ENCODE measurements around the gene DCANP1. TPM values are rescaled to one million over a fixed set of nuclear protein-coding genes. Genes with fewer than 3 reads are reported as not detected.
A peak's percentile ranks its signal among the peaks of the same experiment; 100 is the strongest.

DCANP1 gene
- total and polyA plus RNA-seq, 2 donors (not counting 1 experiment from before 2014, with no cell fraction given), result not detected

DNA sequence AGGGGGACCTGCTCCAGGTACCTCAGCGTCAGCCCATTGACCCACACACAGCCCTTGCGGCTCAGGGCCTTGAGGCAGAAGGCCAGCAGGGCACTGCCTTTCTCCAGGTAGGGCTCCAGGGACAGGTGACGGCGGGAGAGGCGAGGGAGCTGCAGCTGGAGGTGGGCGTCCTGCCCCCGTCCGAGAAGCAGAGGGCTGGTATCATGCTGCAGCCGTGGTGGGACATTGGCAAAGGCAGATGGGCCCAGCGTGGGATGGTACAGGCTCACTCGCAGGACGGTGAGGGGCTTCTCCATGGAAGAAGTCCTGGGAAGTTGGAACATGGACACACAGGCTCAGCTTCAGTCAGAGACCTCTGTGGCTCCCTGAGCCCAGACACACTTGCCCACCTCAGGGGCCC is 2.5 kb upstream of the DCANP1 start:
- no peak overlapping the region for H3K27ac ChIP-seq (ENCODE audit: insufficient read depth, low read length)
- TF ChIP-seq EZH2 (IDR thresholded peaks at IDR 0.05; ENCODE audit: low read length, missing control alignments), result no peak
- no peak for TF ChIP-seq CTCF (conservative IDR thresholded peaks at IDR 0.05 in 1 of 2, IDR thresholded peaks at IDR 0.05 in 1 of 2; ENCODE audit: low read depth in 1 of 2, low read length in 2 of 2)
- no peaks in the 10 kb centered on the region for H3K4me1 ChIP-seq (ENCODE audit: control insufficient read depth, extremely low read depth, insufficient read depth, low read length)
- H3K9ac ChIP-seq (ENCODE audit: insufficient read depth, low read length), result no peak overlapping the region
- no peak overlapping the region for H3K4me2 ChIP-seq (ENCODE audit: extremely low read depth, insufficient read depth, low read length)
- H3K36me3 ChIP-seq (ENCODE audit: control insufficient read depth, insufficient read depth, low read length), result no peaks in the 10 kb centered on the region
- H3K79me2 ChIP-seq (ENCODE audit: control insufficient read depth, insufficient read depth, low read length), result no peaks in the 10 kb centered on the region
- H4K20me1 ChIP-seq (ENCODE audit: control insufficient read depth, extremely low read depth, insufficient read depth, low read length), result no peaks in the 10 kb centered on the region
- no peaks in the 10 kb centered on the region for H3K9me3 ChIP-seq (ENCODE audit: control insufficient read depth, insufficient read depth, low read depth, low read length)
- H3K27me3 ChIP-seq (ENCODE audit: control insufficient read depth, insufficient read depth, low read length), result peaks cover 9% of the 10 kb centered on the region
- no peak overlapping the region for H3K4me3 ChIP-seq (replicated peaks in 1 of 4; ENCODE audit: control extremely low read depth in 1 of 4, insufficient read depth in 1 of 4, low read depth in 3 of 4, low read length in 4 of 4)
- DNase-seq (ENCODE audit: low read depth in 2 of 2), result no peak
- H2AFZ ChIP-seq (ENCODE audit: low read length), result no peak overlapping the region

GRCh38 chr5:135448791-135449507 is 1.8 kb upstream of the DCANP1 start:
- Histone ChIP-seq H3K27me3 (ENCODE audit: control insufficient read depth, insufficient read depth, low read length) (peaks cover 9% of the 10 kb centered on the region), H3K79me2 (ENCODE audit: control insufficient read depth, insufficient read depth, low read length) (no peaks in the 10 kb centered on the region), H2AFZ (ENCODE audit: low read length) (no peak overlapping the region), H3K36me3 (ENCODE audit: control insufficient read depth, insufficient read depth, low read length) (no peaks in the 10 kb centered on the region), H3K9ac (ENCODE audit: insufficient read depth, low read length) (no peak overlapping the region), H4K20me1 (ENCODE audit: control insufficient read depth, extremely low read depth, insufficient read depth, low read length) (no peaks in the 10 kb centered on the region), H3K4me2 (ENCODE audit: extremely low read depth, insufficient read depth, low read length) (no peak overlapping the region), H3K4me1 (ENCODE audit: control insufficient read depth, extremely low read depth, insufficient read depth, low read length) (no peaks in the 10 kb centered on the region), H3K9me3 (ENCODE audit: control insufficient read depth, insufficient read depth, low read depth, low read length) (no peaks in the 10 kb centered on the region), H3K4me3 (replicated peaks in 1 of 4; ENCODE audit: control extremely low read depth in 1 of 4, insufficient read depth in 1 of 4, low read depth in 3 of 4, low read length in 4 of 4) (no peak overlapping the region), H3K27ac (ENCODE audit: insufficient read depth, low read length) (no peak overlapping the region)
- TF ChIP-seq CTCF (conservative IDR thresholded peaks at IDR 0.05 in 1 of 2, IDR thresholded peaks at IDR 0.05 in 1 of 2; ENCODE audit: low read depth in 1 of 2, low read length in 2 of 2) (no peak), EZH2 (IDR thresholded peaks at IDR 0.05; ENCODE audit: low read length, missing control alignments) (no peak)
- DNase-seq (ENCODE audit: low read depth in 2 of 2), result peak in 1 of 2 donors; percentile 77

DNA sequence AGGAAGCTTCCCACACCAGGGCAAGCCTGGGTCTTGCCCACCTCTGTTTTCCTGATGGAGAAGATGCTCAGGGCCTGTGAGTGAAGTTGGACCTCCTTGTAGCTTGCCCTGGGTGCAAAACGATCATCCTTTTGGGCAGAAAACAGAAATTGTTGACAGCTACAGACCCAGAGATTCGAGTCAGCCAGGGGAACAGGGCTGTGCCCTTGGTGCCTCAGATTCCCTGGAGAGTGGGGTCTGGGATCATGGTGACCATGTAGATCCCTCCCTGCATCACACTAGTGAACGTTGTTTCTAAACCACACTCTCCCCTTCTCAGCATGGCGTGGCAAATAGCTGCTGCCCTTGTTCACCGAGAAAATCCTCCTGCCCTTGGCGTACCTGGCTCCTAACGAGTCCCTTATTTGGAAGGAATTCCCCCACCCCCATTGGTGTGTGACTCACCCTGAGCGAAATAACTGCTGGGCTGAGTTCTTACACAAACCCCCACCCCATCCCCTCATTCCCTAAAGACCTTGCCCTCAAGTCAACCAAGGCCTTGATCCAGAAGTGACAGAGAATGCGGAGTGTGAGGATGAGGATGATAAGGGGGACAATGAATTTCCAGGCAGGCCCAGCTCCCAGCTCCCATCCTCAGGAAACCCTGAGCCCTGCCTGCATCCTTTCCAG is 1.1 kb upstream of the DCANP1 start:
- no peaks in the 10 kb centered on the region for H3K36me3 ChIP-seq (ENCODE audit: control insufficient read depth, insufficient read depth, low read length)
- peaks cover 9% of the 10 kb centered on the region for H3K27me3 ChIP-seq (ENCODE audit: control insufficient read depth, insufficient read depth, low read length)
- peak in 1 of 2 donors; percentile 25 for DNase-seq (ENCODE audit: low read depth in 2 of 2)
- no peak overlapping the region for H3K4me2 ChIP-seq (ENCODE audit: extremely low read depth, insufficient read depth, low read length)
- no peaks in the 10 kb centered on the region for H3K9me3 ChIP-seq (ENCODE audit: control insufficient read depth, insufficient read depth, low read depth, low read length)
- H3K9ac ChIP-seq (ENCODE audit: insufficient read depth, low read length), result no peak overlapping the region
- no peaks in the 10 kb centered on the region for H3K79me2 ChIP-seq (ENCODE audit: control insufficient read depth, insufficient read depth, low read length)
- no peak overlapping the region for H3K27ac ChIP-seq (ENCODE audit: insufficient read depth, low read length)
- H3K4me3 ChIP-seq (replicated peaks in 1 of 4; ENCODE audit: control extremely low read depth in 1 of 4, insufficient read depth in 1 of 4, low read depth in 3 of 4, low read length in 4 of 4), result no peak overlapping the region
- H2AFZ ChIP-seq (ENCODE audit: low read length), result no peak overlapping the region
- TF ChIP-seq CTCF (conservative IDR thresholded peaks at IDR 0.05 in 1 of 2, IDR thresholded peaks at IDR 0.05 in 1 of 2; ENCODE audit: low read depth in 1 of 2, low read length in 2 of 2) (no peak), EZH2 (IDR thresholded peaks at IDR 0.05; ENCODE audit: low read length, missing control alignments) (no peak)
- no peaks in the 10 kb centered on the region for H3K4me1 ChIP-seq (ENCODE audit: control insufficient read depth, extremely low read depth, insufficient read depth, low read length)
- no peaks in the 10 kb centered on the region for H4K20me1 ChIP-seq (ENCODE audit: control insufficient read depth, extremely low read depth, insufficient read depth, low read length)

Data from fibroblast of lung (primary cell).